ENCODE results near the gene A2M. TPM values are rescaled to one million over a fixed set of nuclear protein-coding genes. Genes with fewer than 3 reads are reported as not detected.

A2M gene
- total RNA-seq, 1 donor from 2014 or later: 0.17 TPM

- no peak overlapping the region for H3K4me3 ChIP-seq (ENCODE audit: low read depth, low read length)
- no peak for DNase-seq (ENCODE audit: low read depth)
- no peak for TF ChIP-seq CTCF (conservative IDR thresholded peaks at IDR 0.05; ENCODE audit: low read depth, low read length)
Observed at GRCh38 chr12:9090220-9090619, 25.5 kb downstream of the A2M start.

GRCh38 chr12:9087087-9087835 lies 28.5 kb downstream of the A2M start:
- no peak overlapping the region for H3K4me3 ChIP-seq (ENCODE audit: low read depth, low read length)
- TF ChIP-seq CTCF (conservative IDR thresholded peaks at IDR 0.05; ENCODE audit: low read depth, low read length): no peak
- no peak for DNase-seq (ENCODE audit: low read depth)

- H3K4me3 ChIP-seq (ENCODE audit: low read depth, low read length): no peak overlapping the region
- no peak for DNase-seq (ENCODE audit: low read depth)
- no peak for TF ChIP-seq CTCF (conservative IDR thresholded peaks at IDR 0.05; ENCODE audit: low read depth, low read length)
Observed at GRCh38 chr12:9086087-9086486, 29.6 kb downstream of the A2M start.

DNA sequence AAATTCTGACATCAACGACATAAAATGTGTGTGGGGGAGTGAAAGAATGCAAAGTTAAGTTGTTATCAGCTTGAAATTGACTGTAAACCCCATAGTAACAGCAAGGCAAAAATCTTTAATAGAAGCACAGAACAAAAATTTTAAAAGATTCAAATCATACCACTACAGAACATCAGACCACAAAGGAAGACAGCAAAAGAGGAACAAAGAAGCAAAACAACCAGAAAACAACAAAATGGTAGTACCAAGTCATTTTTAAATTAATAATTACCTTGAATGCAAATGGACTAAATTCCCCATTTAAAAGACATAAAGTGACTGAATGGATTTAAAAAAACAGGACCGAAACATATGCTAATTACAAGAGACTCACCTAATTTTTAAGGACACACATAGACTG lies 31.3 kb downstream of the A2M start:
- no peak overlapping the region for H3K4me3 ChIP-seq (ENCODE audit: low read depth, low read length)
- no peak for DNase-seq (ENCODE audit: low read depth)
- no peak for TF ChIP-seq CTCF (conservative IDR thresholded peaks at IDR 0.05; ENCODE audit: low read depth, low read length)

GRCh38 chr12:9083793-9084192 lies 31.9 kb downstream of the A2M start:
- no peak overlapping the region for H3K4me3 ChIP-seq (ENCODE audit: low read depth, low read length)
- no peak for TF ChIP-seq CTCF (conservative IDR thresholded peaks at IDR 0.05; ENCODE audit: low read depth, low read length)
- DNase-seq (ENCODE audit: low read depth): no peak

GRCh38 chr12:9081667-9082427 lies 33.9 kb downstream of the A2M start:
- H3K4me3 ChIP-seq (ENCODE audit: low read depth, low read length): no peak overlapping the region
- TF ChIP-seq CTCF (conservative IDR thresholded peaks at IDR 0.05; ENCODE audit: low read depth, low read length): no peak
- DNase-seq (ENCODE audit: low read depth): no peak

Data from epithelial cell of proximal tubule (primary cell).